ENCODE measurements around the gene PSMD9.
"Not testable (repeated sequence)": the region's sequence is repeated elsewhere in the genome, so short reads cannot be mapped to it uniquely, and the experiment has no call there.

PSMD9 gene

GRCh38 chr12:121888478-121889273, at the start of gene PSMD9:
PSMD9 (plus strand) TSS chr12:121888790; CDS start chr12:121888857, 67 bp downstream.
- DNase-seq = peak; percentile 98

- DNase-seq = peak; percentile 98
These were observed 49.2 kb upstream of the PSMD9 start for GRCh38 chr12:121839106-121839992.

- no peak for DNase-seq
These were observed 48.4 kb upstream of the PSMD9 start for GRCh38 chr12:121839993-121840761.

GRCh38 chr12:121843236-121843982, 45.2 kb upstream of the PSMD9 start:
- DNase-seq = no peak

GRCh38 chr12:121845701-121846100, 42.9 kb upstream of the PSMD9 start:
- DNase-seq = no peak

GRCh38 chr12:121849211-121849610, 39.4 kb upstream of the PSMD9 start:
- DNase-seq = no peak

- no peak for DNase-seq
These were observed 38.9 kb upstream of the PSMD9 start for GRCh38 chr12:121849665-121850064.

- DNase-seq = not testable (repeated sequence)
These were observed 36.2 kb upstream of the PSMD9 start for GRCh38 chr12:121852392-121852791.

GRCh38 chr12:121857322-121858246, 31.0 kb upstream of the PSMD9 start:
- DNase-seq = no peak

GRCh38 chr12:121858318-121858661, 30.3 kb upstream of the PSMD9 start:
- no peak for DNase-seq

- peak; percentile 88 for DNase-seq
These were observed 29.7 kb upstream of the PSMD9 start, which contains the start of gene HPD for GRCh38 chr12:121858662-121859572. HPD (minus strand) TSS chr12:121858859; CDS start chr12:121858823, 36 bp downstream.

GRCh38 chr12:121860257-121860656, 28.3 kb upstream of the PSMD9 start:
- DNase-seq = no peak

GRCh38 chr12:121860699-121861098, 27.9 kb upstream of the PSMD9 start:
- not testable (repeated sequence) for DNase-seq

- DNase-seq = peak; percentile 40
These were observed 26.8 kb upstream of the PSMD9 start for GRCh38 chr12:121861636-121862254.

GRCh38 chr12:121866331-121866730, 22.3 kb upstream of the PSMD9 start:
- DNase-seq = no peak

- DNase-seq = not testable (repeated sequence)
These were observed 19.4 kb upstream of the PSMD9 start for GRCh38 chr12:121869229-121869628.

- no peak for DNase-seq
These were observed 17.1 kb upstream of the PSMD9 start for GRCh38 chr12:121871467-121871866.

GRCh38 chr12:121872546-121873215, 15.9 kb upstream of the PSMD9 start:
- DNase-seq = peak; percentile 87

- no peak for DNase-seq
These were observed 15.4 kb upstream of the PSMD9 start for GRCh38 chr12:121873216-121873569.

All from EL (cell line).